ENCODE data around the gene PCYT2.

PCYT2 gene

DNA sequence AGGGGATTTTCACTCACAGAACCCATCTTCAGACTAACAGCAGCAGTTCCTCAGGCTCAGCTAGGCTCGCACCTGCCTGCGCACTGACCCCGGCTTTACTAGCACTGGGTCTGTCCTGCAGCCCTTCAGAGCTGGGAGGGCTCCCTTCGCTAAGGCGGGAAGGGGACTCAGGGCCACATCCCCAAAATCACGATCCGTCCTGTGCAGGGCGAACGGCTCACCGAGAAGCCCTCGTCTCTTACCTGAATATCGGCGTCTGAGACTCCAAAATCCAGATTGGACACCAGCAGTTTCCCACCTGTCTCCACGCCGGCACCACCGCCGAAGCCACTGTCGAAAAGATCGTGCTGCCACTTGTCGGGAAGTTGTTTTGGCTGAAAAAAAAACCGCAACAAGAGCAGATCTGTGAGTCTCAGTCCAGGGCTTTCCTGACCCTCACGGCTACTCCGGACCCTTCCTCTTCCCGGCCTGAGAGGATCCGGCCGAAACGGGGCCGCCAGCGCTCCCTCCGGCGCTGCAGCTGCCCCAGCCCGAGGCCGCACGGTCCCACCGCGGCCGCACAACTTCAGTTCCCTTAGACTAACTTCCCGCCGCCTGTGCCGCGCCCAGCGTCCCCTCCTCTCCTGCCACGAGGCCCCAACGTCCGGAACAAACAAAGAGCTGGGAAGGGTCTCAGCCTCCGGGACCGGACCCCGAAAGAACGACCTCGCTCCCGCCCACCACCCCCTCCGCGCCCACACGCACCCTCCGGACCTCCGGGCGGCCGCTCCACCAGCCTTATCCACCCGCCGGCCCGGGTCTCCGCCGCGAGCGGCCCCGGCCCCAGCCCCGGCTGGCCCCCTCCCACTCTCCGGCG is 20.5 kb downstream of the PCYT2 start:
- TF ChIP-seq POU2F2 (IDR thresholded peaks at IDR 0.05; ENCODE audit: low read depth, low read length) (no peak), PAX5 (IDR thresholded peaks at IDR 0.05; ENCODE audit: insufficient read depth, low read length, severe bottlenecking) (no peak), POLR2AphosphoS5 (IDR thresholded peaks at IDR 0.05; ENCODE audit: low read depth, low read length) (0 out of 2 replicates have a peak, but pooled peaks have one; percentile 18)
- no peak for DNase-seq (ENCODE audit: insufficient read length, low spot score)
- FAIRE-seq: no peak

DNA sequence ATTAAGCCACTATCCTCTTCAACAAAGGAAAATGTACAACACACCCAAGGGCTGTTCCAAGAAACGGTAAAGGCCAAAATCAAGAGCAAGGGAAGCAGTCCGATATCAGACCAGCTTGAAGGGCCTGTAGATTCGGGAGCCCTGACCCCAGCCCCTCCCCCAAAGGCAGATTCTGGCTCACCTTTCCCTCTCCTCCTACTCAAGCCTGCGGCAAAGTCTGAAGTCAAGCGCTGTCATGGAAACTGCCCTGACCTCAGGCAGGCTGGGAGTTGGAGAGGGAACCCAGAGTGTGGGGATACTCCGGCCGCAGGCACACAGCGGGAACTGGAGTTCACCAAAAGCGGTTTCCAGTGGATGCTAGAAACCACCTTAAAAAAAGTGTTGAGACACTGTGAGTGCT is 21.6 kb downstream of the PCYT2 start:
- no peak for FAIRE-seq
- no peak for TF ChIP-seq POLR2AphosphoS5 (IDR thresholded peaks at IDR 0.05; ENCODE audit: low read depth, low read length)
- no peak for TF ChIP-seq PAX5 (IDR thresholded peaks at IDR 0.05; ENCODE audit: insufficient read depth, low read length, severe bottlenecking)
- TF ChIP-seq TAF1 (IDR thresholded peaks at IDR 0.05; ENCODE audit: low read depth, low read length): no peak
- no peak for TF ChIP-seq POU2F2 (IDR thresholded peaks at IDR 0.05; ENCODE audit: low read depth, low read length)
- TF ChIP-seq POLR2A (IDR thresholded peaks at IDR 0.05; ENCODE audit: low read depth, low read length): no peak
- no peak for TF ChIP-seq SPI1 (IDR thresholded peaks at IDR 0.05; ENCODE audit: low read depth, low read length)
- DNase-seq (ENCODE audit: insufficient read length, low spot score): no peak

DNA sequence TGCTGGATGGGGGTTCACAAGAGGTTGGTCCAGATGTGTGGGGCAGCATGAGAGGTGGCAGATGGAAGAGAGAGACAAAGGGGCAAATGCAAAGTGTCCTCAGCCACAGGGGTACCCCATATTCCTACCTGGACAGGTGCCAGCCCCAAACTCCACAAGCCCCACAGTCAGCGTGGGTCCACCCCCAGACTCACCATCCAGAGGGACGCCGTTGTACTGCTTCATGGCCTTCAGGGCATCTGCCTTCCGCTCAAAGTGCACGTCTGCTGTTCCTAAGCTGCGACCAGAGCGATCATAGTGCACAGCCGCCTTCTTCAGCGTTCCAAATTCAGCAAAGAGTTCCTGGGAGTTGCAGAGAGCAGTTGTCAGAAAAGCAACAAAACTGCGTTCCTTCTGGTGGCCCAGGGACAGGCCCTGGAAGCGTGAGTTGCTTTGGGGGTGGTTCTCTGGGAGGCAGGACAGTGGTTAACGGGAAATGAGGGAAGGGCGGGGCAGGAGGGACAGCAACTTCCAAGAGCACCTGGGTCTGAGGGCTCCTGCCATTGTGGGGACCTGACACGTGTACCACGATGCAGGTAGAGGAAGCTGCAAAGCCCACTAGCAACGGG is 22.1 kb downstream of the PCYT2 start:
- no peak for DNase-seq (ENCODE audit: insufficient read length, low spot score)
- TF ChIP-seq PAX5 (IDR thresholded peaks at IDR 0.05; ENCODE audit: insufficient read depth, low read length, severe bottlenecking) (no peak), SPI1 (IDR thresholded peaks at IDR 0.05; ENCODE audit: low read depth, low read length) (no peak), POLR2A (IDR thresholded peaks at IDR 0.05; ENCODE audit: low read depth, low read length) (no peak), POU2F2 (IDR thresholded peaks at IDR 0.05; ENCODE audit: low read depth, low read length) (no peak)
- no peak for FAIRE-seq

DNA sequence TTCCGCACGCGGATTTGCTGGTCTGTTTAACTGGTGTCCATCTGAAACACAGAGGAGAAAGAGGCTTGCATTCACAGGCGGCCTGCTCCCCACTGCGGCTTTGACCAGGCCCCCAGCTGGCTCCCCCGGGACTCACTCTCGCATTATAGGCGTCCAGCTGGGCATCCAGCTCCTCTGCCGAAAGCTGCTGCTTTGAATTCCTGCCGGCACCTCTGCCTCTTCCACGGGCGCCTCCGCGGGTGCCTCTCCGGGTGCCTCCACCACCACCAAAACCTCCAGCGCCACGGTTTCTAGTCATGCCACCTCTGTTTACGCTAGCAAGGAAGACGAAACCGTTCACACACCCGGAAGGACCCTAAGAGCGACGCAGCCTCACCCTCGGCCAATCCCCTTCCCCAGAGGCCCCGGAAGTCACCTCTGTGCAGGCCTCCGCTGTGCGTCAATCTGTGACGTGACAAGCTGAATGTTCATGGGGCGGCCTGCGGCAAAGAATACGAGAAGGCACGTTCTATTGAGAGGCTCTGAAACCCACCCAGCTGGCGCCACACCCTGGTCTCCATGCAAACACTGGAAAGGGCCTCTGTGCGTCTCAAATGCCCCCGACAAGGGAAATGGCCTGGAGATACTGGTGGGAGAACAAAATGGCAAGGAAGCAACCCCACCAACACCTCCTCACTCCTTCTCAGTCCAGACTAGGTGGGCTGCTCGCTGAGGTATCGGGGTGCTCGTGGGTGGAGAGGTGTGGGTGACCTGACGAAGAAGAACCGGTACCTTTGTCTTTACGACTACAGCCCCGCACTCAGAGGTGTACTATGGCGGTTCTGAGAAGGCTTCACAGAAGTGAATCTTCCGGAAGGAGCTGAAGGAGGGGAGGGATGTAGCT is 22.9 kb downstream of the PCYT2 start:
- TF ChIP-seq POLR2A (IDR thresholded peaks at IDR 0.05; ENCODE audit: low read depth, low read length) (no peak), POU2F2 (IDR thresholded peaks at IDR 0.05; ENCODE audit: low read depth, low read length) (no peak), SPI1 (IDR thresholded peaks at IDR 0.05; ENCODE audit: low read depth, low read length) (no peak), POLR2AphosphoS5 (IDR thresholded peaks at IDR 0.05; ENCODE audit: low read depth, low read length) (no peak), PAX5 (IDR thresholded peaks at IDR 0.05; ENCODE audit: insufficient read depth, low read length, severe bottlenecking) (no peak), TAF1 (IDR thresholded peaks at IDR 0.05; ENCODE audit: low read depth, low read length) (no peak)
- no peak for DNase-seq (ENCODE audit: insufficient read length, low spot score)
- FAIRE-seq: no peak

- FAIRE-seq (no peak), DNase-seq (ENCODE audit: insufficient read length, low spot score) (no peak)
- no peak for TF ChIP-seq TAF1 (IDR thresholded peaks at IDR 0.05; ENCODE audit: low read depth, low read length)
- TF ChIP-seq POLR2A (IDR thresholded peaks at IDR 0.05; ENCODE audit: low read depth, low read length): peak; percentile 38; the same call in 1 of the 2 replicates
- peak; percentile 41 for TF ChIP-seq POLR2AphosphoS5 (IDR thresholded peaks at IDR 0.05; ENCODE audit: low read depth, low read length)
These were observed 25.2 kb downstream of the PCYT2 start for GRCh38 chr17:81885869-81886548.

DNA sequence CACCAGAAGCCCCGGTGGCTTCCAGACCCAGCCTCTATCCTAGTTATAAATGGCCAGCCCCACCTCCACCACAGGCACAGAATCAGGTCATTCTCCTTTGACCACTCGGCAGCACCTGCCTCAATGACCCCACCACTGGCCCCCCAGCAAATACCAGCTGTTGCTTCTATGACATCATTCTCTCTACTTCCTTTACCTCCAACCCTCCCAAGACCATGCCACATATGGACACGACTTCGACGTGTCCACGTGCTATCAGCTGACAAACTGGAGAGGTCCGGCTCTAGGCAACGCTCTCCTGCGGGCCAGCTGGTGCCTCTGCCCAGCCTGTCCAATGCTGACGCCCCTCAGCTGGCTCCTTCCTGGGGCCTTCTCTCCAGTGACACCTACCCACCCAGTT is 25.7 kb downstream of the PCYT2 start:
- FAIRE-seq (no peak), DNase-seq (ENCODE audit: insufficient read length, low spot score) (no peak)
- no peak for TF ChIP-seq POLR2A (IDR thresholded peaks at IDR 0.05; ENCODE audit: low read depth, low read length)
- no peak for TF ChIP-seq POU2F2 (IDR thresholded peaks at IDR 0.05; ENCODE audit: low read depth, low read length)
- no peak for TF ChIP-seq SPI1 (IDR thresholded peaks at IDR 0.05; ENCODE audit: low read depth, low read length)
- TF ChIP-seq PAX5 (IDR thresholded peaks at IDR 0.05; ENCODE audit: insufficient read depth, low read length, severe bottlenecking): no peak
- no peak for TF ChIP-seq POLR2AphosphoS5 (IDR thresholded peaks at IDR 0.05; ENCODE audit: low read depth, low read length)
- no peak for TF ChIP-seq TAF1 (IDR thresholded peaks at IDR 0.05; ENCODE audit: low read depth, low read length)

GRCh38 chr17:81884968-81885367 is 26.2 kb downstream of the PCYT2 start:
- DNase-seq (ENCODE audit: insufficient read length, low spot score) (no peak), FAIRE-seq (no peak)
- TF ChIP-seq POU2F2 (IDR thresholded peaks at IDR 0.05; ENCODE audit: low read depth, low read length) (no peak), POLR2A (IDR thresholded peaks at IDR 0.05; ENCODE audit: low read depth, low read length) (no peak), PAX5 (IDR thresholded peaks at IDR 0.05; ENCODE audit: insufficient read depth, low read length, severe bottlenecking) (no peak), TAF1 (IDR thresholded peaks at IDR 0.05; ENCODE audit: low read depth, low read length) (no peak), SPI1 (IDR thresholded peaks at IDR 0.05; ENCODE audit: low read depth, low read length) (no peak), POLR2AphosphoS5 (IDR thresholded peaks at IDR 0.05; ENCODE audit: low read depth, low read length) (no peak)

- no peak for DNase-seq (ENCODE audit: insufficient read length, low spot score)
- FAIRE-seq: no peak
- TF ChIP-seq TAF1 (IDR thresholded peaks at IDR 0.05; ENCODE audit: low read depth, low read length) (no peak), POU2F2 (IDR thresholded peaks at IDR 0.05; ENCODE audit: low read depth, low read length) (no peak), SPI1 (IDR thresholded peaks at IDR 0.05; ENCODE audit: low read depth, low read length) (no peak), PAX5 (IDR thresholded peaks at IDR 0.05; ENCODE audit: insufficient read depth, low read length, severe bottlenecking) (no peak), POLR2AphosphoS5 (IDR thresholded peaks at IDR 0.05; ENCODE audit: low read depth, low read length) (no peak; the same call in 1 of the 2 replicates), POLR2A (IDR thresholded peaks at IDR 0.05; ENCODE audit: low read depth, low read length) (peak; percentile 36; the same call in 1 of the 2 replicates)
These were observed 26.7 kb downstream of the PCYT2 start for GRCh38 chr17:81884520-81884919.

DNA sequence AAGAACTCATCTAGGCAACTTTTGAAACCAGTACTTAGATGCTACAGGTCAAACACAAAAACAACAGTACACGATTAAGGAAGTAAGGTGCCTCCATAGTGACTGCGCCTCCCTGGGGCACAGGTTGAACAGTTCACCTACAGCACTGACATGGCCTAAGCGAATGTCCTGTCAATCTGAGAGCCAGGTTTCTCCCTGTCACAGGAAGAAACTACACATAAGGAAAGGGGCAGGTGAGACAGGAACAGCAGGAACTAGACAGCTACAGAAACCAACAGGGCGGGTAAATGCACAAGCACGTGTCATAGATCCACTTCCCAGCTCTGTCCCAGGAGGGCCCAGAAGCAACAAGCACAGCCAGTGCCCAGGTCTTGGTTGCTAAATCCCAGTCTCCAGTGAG is 32.1 kb downstream of the PCYT2 start:
- no peak for DNase-seq (ENCODE audit: insufficient read length, low spot score)
- TF ChIP-seq PAX5 (IDR thresholded peaks at IDR 0.05; ENCODE audit: insufficient read depth, low read length, severe bottlenecking): no peak
- TF ChIP-seq POLR2A (IDR thresholded peaks at IDR 0.05; ENCODE audit: low read depth, low read length): no peak
- no peak for TF ChIP-seq SPI1 (IDR thresholded peaks at IDR 0.05; ENCODE audit: low read depth, low read length)
- TF ChIP-seq POLR2AphosphoS5 (IDR thresholded peaks at IDR 0.05; ENCODE audit: low read depth, low read length): no peak
- no peak for TF ChIP-seq POU2F2 (IDR thresholded peaks at IDR 0.05; ENCODE audit: low read depth, low read length)
- no peak for TF ChIP-seq TAF1 (IDR thresholded peaks at IDR 0.05; ENCODE audit: low read depth, low read length)
- no peak for FAIRE-seq

All from GM12891 (cell line).